Gastroesophageal sphincter (tissue), 4 donors: ENCODE data around the gene UBAP1L. TPM values are rescaled to one million over a fixed set of nuclear protein-coding genes. Genes with fewer than 3 reads are reported as not detected.
A peak's percentile ranks its signal among the peaks of the same experiment; 100 is the strongest.

Experiments
- ATAC-seq: fragments of 150-250 bp; one replicate; pipeline ENCODE4 v1.9.1; 2016; ENCODE audit warnings: mild to moderate bottlenecking, moderate library complexity
- H3K27ac ChIP-seq, 4 donors: fragments of 200-600 bp; sonication (generic) in 3 of 4; 1 replicate in 3 of 4; 2 replicates in 1 of 4; pipeline ENCODE4 v1.5.1; 2016 to 2019
- H3K27me3 ChIP-seq: fragments of 200-600 bp; sonication (generic); one replicate; pipeline ENCODE4 v1.5.1; 2019
- H3K36me3 ChIP-seq, 2 donors: fragments of 200-600 bp; sonication (generic); one replicate each; pipeline ENCODE4 v1.5.1; 2019; ENCODE audit warnings: control low read depth in 1 of 2
- H3K4me1 ChIP-seq, 3 donors: fragments of 200-600 bp; sonication (generic); 1 replicate in 2 of 3; 2 replicates in 1 of 3; pipeline ENCODE4 v1.5.1; 2016 to 2019; ENCODE audit warnings: control low read depth in 2 of 3
- H3K4me3 ChIP-seq, 2 donors: fragments of 200-600 bp; sonication (generic); one replicate each; pipeline ENCODE4 v1.5.1; 2019; ENCODE audit warnings: mild to moderate bottlenecking in 1 of 2, moderate library complexity in 1 of 2
- H3K9me3 ChIP-seq, 3 donors: fragments of 200-600 bp; sonication (generic); one replicate each; pipeline ENCODE4 v1.5.1; 2017 to 2019; ENCODE audit warnings: control low read depth in 2 of 3
- EP300 ChIP-seq: sonication (generic); formaldehyde crosslinking; IDR thresholded peaks from one replicate; pipeline ENCODE4 v1.6.1; 2017; ENCODE audit warnings: antibody characterized with exemption, mild to moderate bottlenecking
- POLR2A ChIP-seq, 2 donors: fragments of 450-650 bp; IDR thresholded peaks; one replicate each; pipeline ENCODE4 v1.6.1; 2017; ENCODE audit warnings: antibody characterized with exemption in 2 of 2, mild to moderate bottlenecking in 2 of 2, moderate library complexity in 1 of 2
- POLR2AphosphoS5 ChIP-seq: sonication (generic); formaldehyde crosslinking; IDR thresholded peaks from one replicate; pipeline ENCODE4 v1.6.1; 2017; ENCODE audit warnings: antibody characterized with exemption
- WGBS, 2 donors: methylation state at CpG; one replicate each; pipeline ENCODE4 v1.1.5; 2018; ENCODE audit warnings: low coverage in 1 of 2; 5-methylcytosine and 5-hydroxymethylcytosine counted together
- total RNA-seq, 4 donors: library from RNA; depleted of rRNA; stranded (reverse); fragments of >200 nt; gene quantifications; one replicate each; pipeline ENCODE4 v1.1.0, GENCODE V29; 2016
- TF ChIP-seq, protein P1 (sequence below), 4 experiments: fragments of 200-600 bp in 2 of 4; fragments of 450-650 bp in 2 of 4; sonication (generic) in 1 of 4; IDR thresholded peaks; one replicate each; pipeline ENCODE4 v1.5.1; 2017 to 2019; ENCODE audit warnings: antibody characterized with exemption in 4 of 4, mild to moderate bottlenecking in 2 of 4, moderate library complexity in 2 of 4

Gene UBAP1L
- total RNA-seq, 4 donors from 2014 or later = 0.12 to 7.5 (median 3.0) TPM

DNA sequence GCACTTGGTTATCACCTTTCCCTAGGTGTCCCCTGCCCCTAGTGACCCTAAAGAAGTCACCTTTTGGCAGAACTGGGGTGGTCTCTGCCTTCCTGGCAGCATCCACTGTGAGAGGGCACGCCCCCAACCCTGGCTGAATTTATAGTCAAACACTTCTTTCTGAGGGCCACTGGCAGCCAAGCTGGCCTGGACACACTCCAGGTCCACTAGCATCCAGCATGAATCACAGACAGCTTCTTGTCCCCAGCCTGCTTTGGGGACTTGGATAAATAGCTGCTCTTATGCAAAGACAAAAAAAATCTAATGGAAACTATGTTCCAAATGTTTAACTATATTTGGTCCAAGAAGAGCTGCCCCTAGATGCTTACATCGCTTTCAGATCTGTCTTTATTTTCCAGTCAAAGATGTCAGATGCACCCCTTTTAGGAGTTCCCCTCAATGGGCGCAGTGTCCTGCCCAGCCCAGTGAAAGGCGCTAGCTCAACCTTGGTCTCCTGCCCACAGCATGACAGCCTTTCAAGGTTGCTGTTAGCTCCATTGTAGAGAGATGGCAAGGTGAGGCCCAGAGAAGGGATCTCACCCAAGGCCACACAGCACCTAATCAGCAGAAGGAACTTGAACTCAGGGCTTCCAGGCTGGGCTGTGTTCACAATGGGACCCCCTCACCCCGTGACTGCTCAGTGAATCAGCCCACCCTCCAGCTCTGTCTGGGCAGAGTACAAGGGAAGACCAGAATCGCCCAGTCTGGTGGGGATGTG, 54.2 kb downstream of the UBAP1L start:
- TF ChIP-seq POLR2A (IDR thresholded peaks at IDR 0.05) = no peak
- TF ChIP-seq EP300 = no peak
- no peak for TF ChIP-seq POLR2AphosphoS5
- TF ChIP-seq, protein P1, sequence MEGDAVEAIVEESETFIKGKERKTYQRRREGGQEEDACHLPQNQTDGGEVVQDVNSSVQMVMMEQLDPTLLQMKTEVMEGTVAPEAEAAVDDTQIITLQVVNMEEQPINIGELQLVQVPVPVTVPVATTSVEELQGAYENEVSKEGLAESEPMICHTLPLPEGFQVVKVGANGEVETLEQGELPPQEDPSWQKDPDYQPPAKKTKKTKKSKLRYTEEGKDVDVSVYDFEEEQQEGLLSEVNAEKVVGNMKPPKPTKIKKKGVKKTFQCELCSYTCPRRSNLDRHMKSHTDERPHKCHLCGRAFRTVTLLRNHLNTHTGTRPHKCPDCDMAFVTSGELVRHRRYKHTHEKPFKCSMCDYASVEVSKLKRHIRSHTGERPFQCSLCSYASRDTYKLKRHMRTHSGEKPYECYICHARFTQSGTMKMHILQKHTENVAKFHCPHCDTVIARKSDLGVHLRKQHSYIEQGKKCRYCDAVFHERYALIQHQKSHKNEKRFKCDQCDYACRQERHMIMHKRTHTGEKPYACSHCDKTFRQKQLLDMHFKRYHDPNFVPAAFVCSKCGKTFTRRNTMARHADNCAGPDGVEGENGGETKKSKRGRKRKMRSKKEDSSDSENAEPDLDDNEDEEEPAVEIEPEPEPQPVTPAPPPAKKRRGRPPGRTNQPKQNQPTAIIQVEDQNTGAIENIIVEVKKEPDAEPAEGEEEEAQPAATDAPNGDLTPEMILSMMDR (IDR thresholded peaks at IDR 0.05) = no peak
- Histone ChIP-seq H3K9me3 (no peaks in the 10 kb centered on the region), H3K27ac (peak overlapping the region; percentile 74 to 99 (median 94)), H3K27me3 (no peaks in the 10 kb centered on the region), H3K4me1 (peaks cover 4 to 100% (median 34%) of the 10 kb centered on the region in 3 donors), H3K36me3 (peaks cover 0 to 51% of the 10 kb centered on the region in 2 donors), H3K4me3 (no peak overlapping the region)
- WGBS, 2 donors = 31 to 40% methylated on average over 1 to 3 of the region's 6 CpGs
- ATAC-seq = no peak

DNA sequence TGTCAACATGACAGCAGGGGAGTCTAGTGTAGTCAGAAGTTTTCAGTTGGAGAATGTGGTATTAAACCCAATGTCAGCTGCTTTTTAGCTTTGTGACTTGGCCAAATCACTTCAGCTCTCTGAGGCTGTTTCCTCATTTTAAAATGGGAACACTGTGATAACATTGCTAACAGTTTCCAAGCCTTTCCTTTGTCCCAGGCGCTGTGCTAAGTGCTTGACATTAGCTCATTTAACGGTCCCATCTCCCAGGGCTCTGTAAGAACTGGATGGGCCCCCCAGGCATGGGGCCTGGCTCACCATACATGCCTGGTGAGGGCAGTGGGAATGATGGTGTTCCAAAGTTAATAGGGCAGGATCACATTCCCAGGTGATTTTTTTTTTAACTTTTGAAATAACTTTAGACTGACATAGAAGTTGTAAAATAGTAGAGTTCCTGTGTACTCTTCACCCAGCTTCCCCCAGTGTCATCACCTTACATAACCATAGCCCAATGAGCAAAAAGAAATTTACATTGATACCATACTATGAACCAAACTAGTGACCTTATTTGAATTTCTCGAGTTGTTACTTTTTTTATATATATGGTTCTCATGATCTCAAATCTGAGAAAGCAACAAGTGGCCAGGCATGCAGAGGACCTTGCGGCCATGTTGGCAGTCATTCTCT, 54.9 kb downstream of the UBAP1L start:
- no peak for ATAC-seq
- Histone ChIP-seq H3K4me1 (peaks cover 4 to 100% (median 38%) of the 10 kb centered on the region in 3 donors), H3K9me3 (no peaks in the 10 kb centered on the region), H3K27ac (peak overlapping the region; percentile 74 to 99 (median 94)), H3K27me3 (no peaks in the 10 kb centered on the region), H3K4me3 (no peak overlapping the region), H3K36me3 (peaks cover 0 to 56% of the 10 kb centered on the region in 2 donors)
- no peak for TF ChIP-seq POLR2AphosphoS5
- TF ChIP-seq POLR2A (IDR thresholded peaks at IDR 0.05) = no peak
- TF ChIP-seq, protein P1 (IDR thresholded peaks at IDR 0.05) = no peak
- no peak for TF ChIP-seq EP300
- 46 to 51% methylated on average over 2 to 4 of the region's 4 CpGs for WGBS, 2 donors

DNA sequence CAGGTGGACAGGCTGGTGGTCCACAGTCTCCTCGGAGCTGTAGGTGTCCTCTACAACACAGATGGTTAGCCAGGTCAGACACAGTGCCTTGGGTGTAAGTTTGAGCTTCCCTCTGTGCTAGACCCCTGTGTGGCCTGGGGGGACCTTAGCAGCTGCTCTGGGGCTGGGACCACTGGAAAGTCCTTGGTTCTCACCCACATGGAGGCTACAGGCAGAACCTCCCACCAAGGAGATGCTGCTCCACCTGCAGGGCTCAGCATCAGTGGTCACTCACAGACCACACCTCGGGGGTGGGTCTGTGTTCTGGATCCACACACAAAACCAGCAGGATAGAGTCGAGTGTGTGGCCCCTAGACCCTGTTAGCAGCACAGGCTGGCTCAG, 55.6 kb downstream of the UBAP1L start:
- Histone ChIP-seq H3K4me1 (peaks cover 4 to 100% (median 41%) of the 10 kb centered on the region in 3 donors), H3K27me3 (no peaks in the 10 kb centered on the region), H3K36me3 (peaks cover 0 to 61% of the 10 kb centered on the region in 2 donors), H3K27ac (peak overlapping the region; percentile 74 to 99 (median 94)), H3K9me3 (no peaks in the 10 kb centered on the region), H3K4me3 (no peak overlapping the region)
- 83% methylated on average over 1 of the region's 3 CpGs; no CpG with 5 or more reads in 1 of the 2 donors for WGBS, 2 donors
- TF ChIP-seq, protein P1 (IDR thresholded peaks at IDR 0.05) = no peak
- TF ChIP-seq POLR2A (IDR thresholded peaks at IDR 0.05) = no peak
- no peak for TF ChIP-seq POLR2AphosphoS5
- no peak for TF ChIP-seq EP300
- no peak for ATAC-seq

DNA sequence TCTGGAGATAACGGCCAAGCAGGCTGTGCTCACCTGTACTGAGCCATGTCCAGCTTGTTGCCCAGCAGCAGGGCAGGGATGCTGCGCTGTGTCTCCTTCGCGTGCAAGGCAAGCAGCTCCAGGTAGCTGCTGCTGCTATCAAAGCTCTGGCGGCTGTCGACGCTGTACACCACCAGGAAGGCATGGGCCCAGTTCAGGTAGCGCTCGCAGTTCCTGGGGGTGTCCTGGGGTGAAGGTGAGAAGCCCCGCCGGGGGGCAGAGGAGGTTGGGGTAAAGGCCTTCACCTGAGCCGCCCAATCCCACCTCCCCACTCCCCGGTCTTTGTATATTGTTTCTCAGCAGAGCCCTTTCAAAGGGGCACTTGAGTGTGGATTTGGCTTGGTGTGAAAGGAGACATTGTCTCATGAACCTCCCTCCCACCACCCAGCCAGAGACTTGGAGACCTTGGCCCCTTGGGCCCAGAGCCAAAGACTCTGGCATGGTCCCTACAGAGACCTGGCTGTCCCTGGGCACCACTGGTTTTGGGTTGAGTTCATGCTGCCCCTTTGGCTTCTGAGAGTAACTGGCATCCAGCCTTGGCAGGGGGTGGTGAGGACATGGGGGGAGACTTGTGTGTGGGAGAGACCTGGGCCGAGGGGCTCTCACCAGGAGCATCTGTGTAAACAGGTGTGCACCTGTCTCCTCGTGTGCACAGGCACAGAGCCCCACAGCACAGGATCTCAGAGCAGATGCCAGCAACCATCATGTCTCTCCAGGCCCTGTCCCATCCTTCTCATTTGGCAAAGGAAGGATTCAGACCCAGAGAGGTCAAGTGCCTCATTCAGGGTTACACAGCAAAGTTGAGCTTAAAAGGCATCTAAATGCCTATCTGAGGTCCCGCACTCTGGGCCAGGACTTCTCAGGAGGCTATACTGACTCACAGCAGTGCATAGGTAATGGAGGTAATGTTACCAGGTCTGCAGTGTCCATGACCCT, 56.3 kb downstream of the UBAP1L start:
- Histone ChIP-seq H3K4me1 (peaks cover 4 to 100% (median 38%) of the 10 kb centered on the region in 3 donors), H3K27ac (peak overlapping the region; percentile 74 to 99 (median 94)), H3K4me3 (no peak overlapping the region), H3K36me3 (peaks cover 0 to 66% of the 10 kb centered on the region in 2 donors), H3K9me3 (no peaks in the 10 kb centered on the region), H3K27me3 (no peaks in the 10 kb centered on the region)
- WGBS, 2 donors = 88% methylated on average over 11 of the region's 16 CpGs; no CpG with 5 or more reads in 1 of the 2 donors
- TF ChIP-seq, protein P1 (IDR thresholded peaks at IDR 0.05) = no peak
- TF ChIP-seq POLR2A (IDR thresholded peaks at IDR 0.05) (no peak), EP300 (no peak), POLR2AphosphoS5 (no peak)
- ATAC-seq = no peak
